Hepatic stellate cell (primary cell): Measurements from ENCODE around the gene TNNC2.
"Not testable (repeated sequence)": the region's sequence is repeated elsewhere in the genome, so short reads cannot be mapped to it uniquely, and the experiment has no call there.

Source experiments
- DNase-seq: peaks from one replicate; pipeline ENCODE4 v3.0.0; 2011; ENCODE audit warnings: low spot score

TNNC2 gene

GRCh38 chr20:45848969-45849582 is 22.0 kb upstream of the TNNC2 start:
- DNase-seq: no peak

GRCh38 chr20:45848421-45848820 is 21.3 kb upstream of the TNNC2 start:
- DNase-seq: no peak

- DNase-seq: no peak
Observed at GRCh38 chr20:45845452-45845851, 18.3 kb upstream of the TNNC2 start.

GRCh38 chr20:45843506-45843905 is 16.4 kb upstream of the TNNC2 start:
- DNase-seq: no peak

GRCh38 chr20:45842169-45842812 is 15.2 kb upstream of the TNNC2 start:
- peak; percentile 32 for DNase-seq

GRCh38 chr20:45841407-45842129 is 14.5 kb upstream of the TNNC2 start:
- no peak for DNase-seq

GRCh38 chr20:45840700-45841198 is 13.6 kb upstream of the TNNC2 start:
- no peak for DNase-seq

- DNase-seq: no peak
Observed at GRCh38 chr20:45836841-45837240, 9.7 kb upstream of the TNNC2 start.

GRCh38 chr20:45835825-45836224 is 8.7 kb upstream of the TNNC2 start:
- DNase-seq: no peak

GRCh38 chr20:45835329-45835765 is 8.2 kb upstream of the TNNC2 start:
- DNase-seq: no peak

- DNase-seq: no peak
Observed at GRCh38 chr20:45834797-45835161, 7.7 kb upstream of the TNNC2 start.

GRCh38 chr20:45833883-45834796 is 7.0 kb upstream of the TNNC2 start:
- peak; percentile 76 for DNase-seq

GRCh38 chr20:45833030-45833882 is 6.1 kb upstream of the TNNC2 start, which contains the start of gene SNX21:
TSS of gene SNX21 (plus strand) at chr20:45833799. CDS start at chr20:45833920, 121 bp downstream.
- peak; percentile 90 for DNase-seq

GRCh38 chr20:45832619-45833018 is 5.5 kb upstream of the TNNC2 start:
- DNase-seq: no peak

- not testable (repeated sequence) for DNase-seq
Observed at GRCh38 chr20:45829673-45830106, 2.6 kb upstream of the TNNC2 start.

- peak; percentile 40 for DNase-seq
Observed at GRCh38 chr20:45828589-45828988, 1.5 kb upstream of the TNNC2 start.

GRCh38 chr20:45827712-45828111 is 600 bp upstream of the TNNC2 start:
- DNase-seq: no peak

- peak; percentile 57 for DNase-seq
Observed at GRCh38 chr20:45826381-45827019, 612 bp downstream of the TNNC2 start.

- peak; percentile 33 for DNase-seq
Observed at GRCh38 chr20:45823949-45824835, 2.9 kb downstream of the TNNC2 start.
